ENCODE data around the gene TNIP1.

DNA sequence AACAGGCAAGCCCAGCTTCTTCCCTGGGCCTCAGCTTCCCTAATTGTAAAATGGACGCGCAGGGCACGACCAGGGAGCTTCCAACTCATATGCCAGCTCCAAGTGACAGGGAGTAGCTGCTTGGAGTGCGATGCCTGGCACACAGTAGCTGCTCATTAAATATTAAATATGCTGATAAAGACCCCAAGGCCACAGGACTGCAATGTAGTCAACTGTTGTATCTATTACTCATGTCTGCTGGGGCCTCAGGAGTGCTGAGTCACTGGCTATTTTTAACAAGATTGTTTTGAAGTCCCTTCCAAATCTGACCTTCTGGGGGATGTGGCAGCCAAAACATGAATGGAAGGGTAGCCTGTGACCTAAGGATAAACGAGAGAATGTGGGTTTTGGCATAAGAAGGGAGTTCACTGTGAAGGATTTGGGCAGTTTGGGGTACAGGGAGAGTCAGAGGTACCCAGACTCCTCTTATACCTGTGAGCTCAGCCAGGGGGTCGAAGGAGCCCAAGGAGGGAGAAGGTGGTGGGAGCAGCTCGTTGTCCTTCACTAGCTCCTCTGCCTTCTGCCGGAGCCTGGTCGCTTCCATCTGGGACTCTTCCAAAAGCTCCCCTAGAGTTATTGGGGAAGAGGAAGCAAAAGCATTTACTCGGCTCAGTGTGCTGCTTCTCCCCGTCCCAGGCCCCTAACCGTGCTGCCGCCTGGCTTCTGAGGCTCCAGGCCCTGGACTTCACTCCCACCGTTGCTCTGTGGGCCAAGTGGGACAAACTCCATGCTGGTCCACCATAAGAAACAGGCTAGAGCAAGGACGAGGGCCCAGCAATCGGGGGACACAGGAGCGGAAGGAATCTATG is 17.5 kb downstream of the TNIP1 start:
- TF ChIP-seq POLR2A (IDR thresholded peaks at IDR 0.05; ENCODE audit: low read depth) (no peak), EP300 (IDR thresholded peaks at IDR 0.05) (no peak)
- TF ChIP-seq, protein P1, sequence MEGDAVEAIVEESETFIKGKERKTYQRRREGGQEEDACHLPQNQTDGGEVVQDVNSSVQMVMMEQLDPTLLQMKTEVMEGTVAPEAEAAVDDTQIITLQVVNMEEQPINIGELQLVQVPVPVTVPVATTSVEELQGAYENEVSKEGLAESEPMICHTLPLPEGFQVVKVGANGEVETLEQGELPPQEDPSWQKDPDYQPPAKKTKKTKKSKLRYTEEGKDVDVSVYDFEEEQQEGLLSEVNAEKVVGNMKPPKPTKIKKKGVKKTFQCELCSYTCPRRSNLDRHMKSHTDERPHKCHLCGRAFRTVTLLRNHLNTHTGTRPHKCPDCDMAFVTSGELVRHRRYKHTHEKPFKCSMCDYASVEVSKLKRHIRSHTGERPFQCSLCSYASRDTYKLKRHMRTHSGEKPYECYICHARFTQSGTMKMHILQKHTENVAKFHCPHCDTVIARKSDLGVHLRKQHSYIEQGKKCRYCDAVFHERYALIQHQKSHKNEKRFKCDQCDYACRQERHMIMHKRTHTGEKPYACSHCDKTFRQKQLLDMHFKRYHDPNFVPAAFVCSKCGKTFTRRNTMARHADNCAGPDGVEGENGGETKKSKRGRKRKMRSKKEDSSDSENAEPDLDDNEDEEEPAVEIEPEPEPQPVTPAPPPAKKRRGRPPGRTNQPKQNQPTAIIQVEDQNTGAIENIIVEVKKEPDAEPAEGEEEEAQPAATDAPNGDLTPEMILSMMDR (IDR thresholded peaks at IDR 0.05), result no peak

Data from esophagus muscularis mucosa (tissue), 4 donors.